HS-5 (cell line): ENCODE measurements around the gene FERD3L.
A peak's percentile ranks its signal among the peaks of the same experiment; 100 is the strongest.
"Not testable (repeated sequence)": the region's sequence is repeated elsewhere in the genome, so short reads cannot be mapped to it uniquely, and the experiment has no call there.

Experiments used
- DNase-seq: peaks from one replicate; pipeline ENCODE4 v3.0.0-alpha.2; 2012; ENCODE audit warnings: low read depth

Gene FERD3L

GRCh38 chr7:19144661-19145433 lies at the start of gene FERD3L:
Gene FERD3L, minus strand, starts transcription at chr7:19145421. Its CDS starts 59 bp downstream, at chr7:19145362.
- DNase-seq, result no peak

GRCh38 chr7:19194417-19194816 lies 49.2 kb upstream of the FERD3L start:
- DNase-seq, result not testable (repeated sequence)

GRCh38 chr7:19181634-19182033 lies 36.4 kb upstream of the FERD3L start:
- peak; percentile 29 for DNase-seq

GRCh38 chr7:19178595-19178994 lies 33.4 kb upstream of the FERD3L start:
- DNase-seq, result no peak

- no peak for DNase-seq
These were observed 32.0 kb upstream of the FERD3L start for GRCh38 chr7:19177269-19177668.

- DNase-seq, result no peak
These were observed 30.0 kb upstream of the FERD3L start for GRCh38 chr7:19175241-19175640.

- DNase-seq, result no peak
These were observed 16.4 kb upstream of the FERD3L start for GRCh38 chr7:19161671-19162070.

GRCh38 chr7:19146699-19147098 lies 1.5 kb upstream of the FERD3L start:
- DNase-seq, result no peak

GRCh38 chr7:19145434-19146115 lies 354 bp upstream of the FERD3L start:
- no peak for DNase-seq

- no peak for DNase-seq
These were observed 1.2 kb downstream of the FERD3L start for GRCh38 chr7:19143881-19144574.

- DNase-seq, result no peak
These were observed 5.4 kb downstream of the FERD3L start for GRCh38 chr7:19139706-19140327.

GRCh38 chr7:19133886-19134285 lies 11.3 kb downstream of the FERD3L start:
- no peak for DNase-seq

GRCh38 chr7:19133390-19133789 lies 11.8 kb downstream of the FERD3L start:
- no peak for DNase-seq

- no peak for DNase-seq
These were observed 16.4 kb downstream of the FERD3L start for GRCh38 chr7:19128856-19129255.

GRCh38 chr7:19121977-19122588 lies 23.1 kb downstream of the FERD3L start:
- peak; percentile 35 for DNase-seq

GRCh38 chr7:19119870-19120486 lies 25.2 kb downstream of the FERD3L start:
- no peak for DNase-seq

GRCh38 chr7:19119372-19119771 lies 25.8 kb downstream of the FERD3L start:
- DNase-seq, result no peak

GRCh38 chr7:19118636-19119371 lies 26.4 kb downstream of the FERD3L start:
- no peak for DNase-seq

- DNase-seq, result no peak
These were observed 27.2 kb downstream of the FERD3L start for GRCh38 chr7:19117870-19118608.
